Lower leg skin (tissue), 4 donors: ENCODE measurements around the gene PABPN1L. TPM values are rescaled to one million over a fixed set of nuclear protein-coding genes. Genes with fewer than 3 reads are reported as not detected.

ENCODE experiments used
- DNase-seq, 2 donors: peaks; one replicate each; pipeline ENCODE4 v3.0.0-alpha.2; 2019; ENCODE audit warnings: low spot score in 2 of 2
- H3K4me3 ChIP-seq: fragments of 200-600 bp; sonication (generic); 2 replicates; pipeline ENCODE4 v1.5.1; 2017; ENCODE audit warnings: mild to moderate bottlenecking, low read depth; ENCODE audit not compliant: poor library complexity, severe bottlenecking
- POLR2A ChIP-seq, 2 donors: fragments of 450-650 bp; IDR thresholded peaks; one replicate each; pipeline ENCODE4 v1.6.1; 2016 to 2017; ENCODE audit warnings: antibody characterized with exemption in 2 of 2, mild to moderate bottlenecking in 1 of 2, moderate library complexity in 1 of 2
- WGBS, 2 donors: methylation state at CpG; one replicate each; pipeline ENCODE4 v1.1.5; 2018; 5-methylcytosine and 5-hydroxymethylcytosine counted together
- intact Hi-C: fragments of 100-400 bp; cut with DNase I; formaldehyde crosslinking; loops from one replicate; pipeline ENCODE4 v1.15.0; 2023; ENCODE audit warnings: low total_unique reads
- total RNA-seq, 4 donors: library from RNA; depleted of rRNA; stranded (reverse); fragments of >200 nt; gene quantifications; one replicate each; pipeline ENCODE4 v1.1.0, GENCODE V29; 2016
- TF ChIP-seq, protein P1 (sequence below), 3 donors: fragments of 450-650 bp; IDR thresholded peaks; one replicate each; pipeline ENCODE4 v1.5.1; 2016; ENCODE audit warnings: antibody characterized with exemption in 3 of 3, mild to moderate bottlenecking in 3 of 3, moderate library complexity in 2 of 3

Gene PABPN1L
- total RNA-seq, 4 donors from 2014 or later, result not detected

DNA sequence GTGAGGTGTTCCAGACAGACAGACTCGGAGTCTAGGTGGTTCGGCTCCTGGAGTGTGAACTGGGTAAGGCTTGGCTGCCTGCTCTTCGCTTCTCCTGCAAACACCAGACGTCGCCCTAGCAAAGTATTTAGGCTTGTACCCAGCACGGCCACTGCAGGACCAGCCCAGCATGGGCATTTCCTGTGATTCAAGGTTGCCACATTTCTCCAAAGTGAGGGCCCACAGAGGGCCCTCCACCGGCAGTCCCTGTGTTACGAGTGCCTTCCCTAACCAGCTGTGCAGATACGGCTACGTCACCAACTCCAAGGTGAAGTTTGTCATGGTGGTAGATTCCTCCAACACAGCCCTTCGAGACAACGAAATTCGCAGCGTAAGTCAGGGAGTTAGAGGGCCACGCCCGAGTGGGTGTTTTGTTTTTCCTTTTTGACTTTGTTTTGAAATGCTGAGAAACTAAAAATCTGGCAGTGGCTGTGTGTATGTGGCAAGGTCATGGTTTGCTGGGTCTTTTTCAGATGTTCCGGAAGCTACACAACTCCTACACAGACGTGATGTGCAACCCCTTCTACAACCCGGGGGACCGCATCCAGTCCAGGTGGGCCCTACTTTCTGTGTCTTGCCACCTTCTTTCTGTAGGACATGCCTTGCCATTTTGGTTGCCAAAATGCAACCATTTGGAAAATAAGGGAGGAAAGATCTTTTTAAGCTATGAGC, 6.9 kb downstream of the PABPN1L start:
- TF ChIP-seq, protein P1, sequence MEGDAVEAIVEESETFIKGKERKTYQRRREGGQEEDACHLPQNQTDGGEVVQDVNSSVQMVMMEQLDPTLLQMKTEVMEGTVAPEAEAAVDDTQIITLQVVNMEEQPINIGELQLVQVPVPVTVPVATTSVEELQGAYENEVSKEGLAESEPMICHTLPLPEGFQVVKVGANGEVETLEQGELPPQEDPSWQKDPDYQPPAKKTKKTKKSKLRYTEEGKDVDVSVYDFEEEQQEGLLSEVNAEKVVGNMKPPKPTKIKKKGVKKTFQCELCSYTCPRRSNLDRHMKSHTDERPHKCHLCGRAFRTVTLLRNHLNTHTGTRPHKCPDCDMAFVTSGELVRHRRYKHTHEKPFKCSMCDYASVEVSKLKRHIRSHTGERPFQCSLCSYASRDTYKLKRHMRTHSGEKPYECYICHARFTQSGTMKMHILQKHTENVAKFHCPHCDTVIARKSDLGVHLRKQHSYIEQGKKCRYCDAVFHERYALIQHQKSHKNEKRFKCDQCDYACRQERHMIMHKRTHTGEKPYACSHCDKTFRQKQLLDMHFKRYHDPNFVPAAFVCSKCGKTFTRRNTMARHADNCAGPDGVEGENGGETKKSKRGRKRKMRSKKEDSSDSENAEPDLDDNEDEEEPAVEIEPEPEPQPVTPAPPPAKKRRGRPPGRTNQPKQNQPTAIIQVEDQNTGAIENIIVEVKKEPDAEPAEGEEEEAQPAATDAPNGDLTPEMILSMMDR (IDR thresholded peaks at IDR 0.05), result no peak
- no peak for TF ChIP-seq POLR2A (IDR thresholded peaks at IDR 0.05)
- WGBS, 2 donors, result 90 to 92% methylated on average over 20 of the region's 20 CpGs
- no peak overlapping the region for H3K4me3 ChIP-seq
- no peak for DNase-seq
- intact Hi-C loops, result loop anchor here (5.0 kb wide), 1 partner anchor 1297 kb away; no protein-coding TSS in a partner anchor

DNA sequence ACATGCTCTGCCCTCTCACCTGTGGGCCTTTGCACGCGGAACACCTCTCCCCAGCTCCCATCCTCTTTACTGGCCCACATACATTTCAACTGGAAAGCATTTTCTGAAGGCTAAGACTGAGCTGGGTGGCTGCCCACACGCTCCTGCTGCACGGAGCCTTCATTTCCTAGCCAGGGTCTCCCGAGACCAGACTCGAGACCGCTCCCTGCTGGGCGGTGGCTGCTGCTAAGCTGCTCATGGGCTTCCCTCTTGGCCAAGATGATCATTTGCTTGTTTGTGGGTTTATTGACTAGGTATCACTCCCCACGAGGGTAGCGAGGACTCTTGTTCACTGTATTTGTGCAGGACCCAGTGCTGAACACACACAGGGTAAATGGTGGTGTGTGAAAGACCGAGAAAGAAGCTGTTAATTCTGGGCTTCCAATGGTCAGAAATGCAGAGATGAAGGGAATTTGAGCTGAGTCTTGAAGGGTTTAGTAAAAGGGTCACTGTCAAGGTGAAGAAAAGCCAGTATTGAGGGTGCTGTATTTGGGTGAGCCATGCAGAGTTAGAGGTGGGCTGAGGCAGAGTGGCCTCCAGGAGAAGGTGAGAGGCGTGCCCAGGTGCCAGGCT, 8.6 kb downstream of the PABPN1L start:
- DNase-seq, result peak; percentile 67 to 93
- WGBS, 2 donors, result 14 to 16% methylated on average over 12 of the region's 12 CpGs
- H3K4me3 ChIP-seq, result peak overlapping the region; percentile 91
- intact Hi-C loops, result loop anchor here (5.0 kb wide), 1 partner anchor 1296 kb away; no protein-coding TSS in a partner anchor
- TF ChIP-seq, protein P1 (IDR thresholded peaks at IDR 0.05), result no peak
- no peak for TF ChIP-seq POLR2A (IDR thresholded peaks at IDR 0.05)

DNA sequence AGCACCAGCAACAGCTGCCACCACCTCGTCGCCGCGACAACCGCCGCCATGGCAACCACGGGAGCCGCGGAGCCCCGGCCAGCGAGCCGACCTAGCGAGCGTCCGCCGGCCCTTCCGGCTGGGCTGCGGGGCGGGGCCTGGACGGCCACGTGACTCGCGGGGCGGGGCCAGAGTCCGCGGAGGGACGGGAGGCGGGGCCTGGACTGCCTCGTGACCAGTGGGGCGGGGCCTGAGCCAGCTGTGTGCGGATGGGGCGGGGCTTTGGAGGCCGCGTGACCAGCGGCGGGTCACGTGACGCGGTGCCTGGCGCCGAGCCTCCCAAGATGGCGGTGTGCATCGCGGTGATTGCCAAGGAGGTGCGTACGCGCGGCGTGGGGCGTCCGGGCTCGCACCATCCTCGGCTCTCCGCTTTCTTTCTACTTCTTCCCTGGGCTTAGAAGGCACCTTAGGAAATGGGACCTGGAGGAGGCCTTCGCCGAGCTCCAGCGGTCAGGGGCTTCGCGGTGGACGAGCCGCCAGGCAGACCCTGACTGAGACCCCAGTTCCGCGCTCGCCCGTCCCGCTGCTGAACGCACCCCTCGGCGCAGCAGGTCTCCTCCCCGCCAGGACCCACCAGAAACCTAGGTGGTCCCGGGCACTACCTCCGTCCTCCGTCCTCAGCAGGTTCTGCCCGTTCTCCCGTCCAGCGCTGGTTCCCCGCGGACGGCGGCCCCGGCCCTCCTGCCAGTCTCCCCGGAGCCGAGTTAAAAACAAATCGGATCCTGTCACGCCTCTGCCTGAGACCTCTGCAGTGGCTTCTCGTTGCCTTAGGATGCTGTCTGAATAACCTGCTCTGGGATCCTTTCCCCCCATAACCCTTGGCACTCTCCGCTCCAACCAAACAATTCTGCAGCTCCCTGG, 9.4 kb downstream of the PABPN1L start, which contains the start of the genes GALNS and TRAPPC2L:
Gene GALNS, minus strand, starts transcription at position 120 of the 900 bp plus-strand sequence. Its CDS starts 70 bp downstream, at position 50.
Gene TRAPPC2L, plus strand, starts transcription at position 300 of the 900 bp plus-strand sequence. Its CDS starts 24 bp downstream, at position 324.
- 1% methylated on average over 28 to 34 of the region's 87 CpGs for WGBS, 2 donors
- peak within 1 kb of the TSS; percentile 91 for H3K4me3 ChIP-seq
- peak in 1 of 2 donors; percentile 19 for TF ChIP-seq POLR2A (IDR thresholded peaks at IDR 0.05)
- TF ChIP-seq, protein P1 (IDR thresholded peaks at IDR 0.05), result no peak
- intact Hi-C loops, result loop anchor here (5.0 kb wide), 1 partner anchor 1295 kb away; no protein-coding TSS in a partner anchor
- DNase-seq, result peak; percentile 98 to 100

DNA sequence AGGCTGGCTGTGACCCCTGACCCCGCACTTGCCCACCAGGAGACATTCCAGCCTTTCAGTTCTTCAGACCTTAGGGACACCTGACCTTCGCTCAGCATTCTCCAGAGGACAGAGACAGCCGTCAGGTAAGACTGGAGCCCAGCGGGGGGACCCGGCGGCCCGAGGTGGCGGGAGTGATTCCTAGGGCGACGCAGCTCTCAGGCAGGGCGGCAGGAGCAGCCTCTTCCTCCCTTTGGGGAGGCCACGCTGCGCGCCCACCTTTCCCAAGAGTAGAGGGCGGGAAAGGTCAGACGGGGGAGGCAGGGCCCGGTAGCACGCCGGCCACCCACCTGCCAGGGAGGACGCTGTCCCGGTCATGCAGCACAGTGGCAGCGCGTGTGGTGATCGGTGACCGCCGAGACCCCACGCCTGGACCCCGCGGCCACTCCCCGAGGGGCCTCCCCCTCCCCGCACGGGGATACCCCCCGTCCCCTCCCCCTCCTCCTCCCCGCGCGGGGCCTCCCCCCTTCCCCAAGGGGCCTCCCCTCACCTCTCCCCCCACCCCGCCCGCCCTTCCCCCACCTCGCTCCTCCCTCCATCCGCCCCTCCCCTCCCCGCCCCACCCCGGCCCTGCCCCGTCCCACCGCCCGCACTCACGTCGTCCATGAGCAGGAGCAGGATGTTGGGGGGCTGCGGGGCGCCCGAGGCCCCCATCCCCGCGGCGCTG, 10.2 kb downstream of the PABPN1L start:
- intact Hi-C loops, result loop anchor here (5.0 kb wide), 1 partner anchor 1294 kb away; no protein-coding TSS in a partner anchor
- peak in 1 of 2 donors; percentile 89 for DNase-seq
- 11 to 17% methylated on average over 28 to 35 of the region's 53 CpGs for WGBS, 2 donors
- TF ChIP-seq, protein P1 (IDR thresholded peaks at IDR 0.05), result no peak
- TF ChIP-seq POLR2A (IDR thresholded peaks at IDR 0.05), result no peak
- no peak overlapping the region for H3K4me3 ChIP-seq

DNA sequence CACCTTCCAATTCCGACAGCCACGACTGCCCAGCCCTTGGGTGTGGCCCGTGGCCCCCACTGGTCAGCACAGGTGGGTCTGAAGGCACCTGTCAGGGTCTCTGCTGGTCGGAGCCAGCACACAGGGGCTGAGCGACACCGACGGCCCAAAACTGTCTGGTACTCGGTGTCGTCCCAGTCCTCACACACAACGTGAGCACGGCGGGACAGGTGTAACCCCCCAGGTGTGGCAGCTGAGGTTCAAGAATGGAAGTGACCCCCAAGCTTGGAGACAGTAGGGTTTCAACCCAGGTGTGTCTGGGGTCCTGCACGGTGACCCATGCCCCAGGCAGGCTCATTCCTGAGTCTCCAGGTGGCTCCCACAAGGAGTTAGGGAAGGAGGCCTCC, 10.7 kb downstream of the PABPN1L start:
- WGBS, 2 donors, result 81 to 84% methylated on average over 13 of the region's 13 CpGs
- intact Hi-C loops, result loop anchor here (5.0 kb wide), 1 partner anchor 1293 kb away; no protein-coding TSS in a partner anchor
- H3K4me3 ChIP-seq, result no peak overlapping the region
- TF ChIP-seq POLR2A (IDR thresholded peaks at IDR 0.05), result no peak
- TF ChIP-seq, protein P1 (IDR thresholded peaks at IDR 0.05), result no peak
- no peak for DNase-seq
